Prostate gland (tissue), 2 donors: ENCODE measurements around the gene FGF9. TPM values are rescaled to one million over a fixed set of nuclear protein-coding genes. Genes with fewer than 3 reads are reported as not detected.

Source experiments
- DNase-seq: peaks from one replicate; pipeline ENCODE4 v3.0.0-alpha.2; 2019; ENCODE audit warnings: low spot score
- H3K27ac ChIP-seq, 2 donors: fragments of 200-600 bp; sonication (generic); 2 replicates each; pipeline ENCODE4 v1.5.1; 2017 to 2019
- H3K27me3 ChIP-seq: fragments of 200-600 bp; sonication (generic); replicated peaks from 2 replicates; pipeline ENCODE4 v1.5.1; 2019; ENCODE audit not compliant: insufficient read depth
- H3K36me3 ChIP-seq, 2 donors: fragments of 200-600 bp; sonication (generic); 1 replicate in 1 of 2; 2 replicates in 1 of 2; pipeline versions ENCODE4 v1.5.1 to v1.8.1; 2017 to 2019
- H3K4me1 ChIP-seq: fragments of 200-600 bp; sonication (generic); replicated peaks from 2 replicates; pipeline ENCODE4 v1.5.1; 2019
- H3K4me3 ChIP-seq, 2 donors: fragments of 200-600 bp; sonication (generic); 2 replicates each; pipeline ENCODE4 v1.5.1; 2017 to 2019
- H3K9me3 ChIP-seq: fragments of 200-600 bp; sonication (generic); 2 replicates; pipeline ENCODE4 v1.5.1; 2017
- POLR2A ChIP-seq: fragments of 450-650 bp; IDR thresholded peaks from one replicate; pipeline ENCODE4 v1.6.1; 2016; ENCODE audit warnings: antibody characterized with exemption, mild to moderate bottlenecking
- POLR2AphosphoS5 ChIP-seq: sonication (generic); formaldehyde crosslinking; IDR thresholded peaks from one replicate; pipeline ENCODE4 v1.6.1; 2017; ENCODE audit warnings: antibody characterized with exemption
- WGBS: methylation state at CpG from one replicate; pipeline ENCODE4 v1.1.5; 2018; 5-methylcytosine and 5-hydroxymethylcytosine counted together
- intact Hi-C: fragments of 100-400 bp; cut with DNase I; formaldehyde crosslinking; loops from one replicate; pipeline ENCODE4 v1.14.2; 2022
- total RNA-seq, 2 donors: library from RNA; depleted of rRNA; stranded (reverse); fragments of >200 nt; gene quantifications; one replicate each; pipeline ENCODE4 v1.1.0, GENCODE V29; 2016
- TF ChIP-seq, protein P1 (sequence below), 4 experiments: fragments of 200-600 bp in 2 of 4; fragments of 450-650 bp in 2 of 4; sonication (generic) in 2 of 4; IDR thresholded peaks; 1 replicate in 3 of 4; 2 replicates in 1 of 4; pipeline ENCODE4 v1.5.1; 2016 to 2019; ENCODE audit warnings: antibody characterized with exemption in 4 of 4, mild to moderate bottlenecking in 2 of 4, moderate library complexity in 2 of 4

Gene FGF9
- total RNA-seq, 2 donors from 2014 or later: 0.14 to 1.6 TPM

DNA sequence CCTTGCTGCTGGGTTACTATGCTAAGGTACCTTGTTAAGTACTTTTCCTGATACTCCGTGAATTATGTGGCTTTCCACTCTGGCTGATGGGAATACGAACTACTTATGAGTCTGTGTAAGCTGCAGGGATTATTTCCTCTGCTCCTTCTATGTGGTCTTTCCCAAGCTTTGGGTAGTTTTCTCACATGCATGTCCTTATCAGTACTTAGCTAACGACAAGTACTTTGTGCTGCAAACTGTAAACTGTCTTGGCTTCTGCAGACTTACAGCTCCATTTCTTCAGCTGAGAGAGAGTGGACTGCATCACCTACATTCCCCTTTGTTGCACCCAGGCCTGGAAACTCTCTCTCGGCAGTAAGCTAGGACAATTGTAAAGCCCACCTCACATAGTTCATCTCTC is 76.6 kb downstream of the FGF9 start:
- TF ChIP-seq, protein P1, sequence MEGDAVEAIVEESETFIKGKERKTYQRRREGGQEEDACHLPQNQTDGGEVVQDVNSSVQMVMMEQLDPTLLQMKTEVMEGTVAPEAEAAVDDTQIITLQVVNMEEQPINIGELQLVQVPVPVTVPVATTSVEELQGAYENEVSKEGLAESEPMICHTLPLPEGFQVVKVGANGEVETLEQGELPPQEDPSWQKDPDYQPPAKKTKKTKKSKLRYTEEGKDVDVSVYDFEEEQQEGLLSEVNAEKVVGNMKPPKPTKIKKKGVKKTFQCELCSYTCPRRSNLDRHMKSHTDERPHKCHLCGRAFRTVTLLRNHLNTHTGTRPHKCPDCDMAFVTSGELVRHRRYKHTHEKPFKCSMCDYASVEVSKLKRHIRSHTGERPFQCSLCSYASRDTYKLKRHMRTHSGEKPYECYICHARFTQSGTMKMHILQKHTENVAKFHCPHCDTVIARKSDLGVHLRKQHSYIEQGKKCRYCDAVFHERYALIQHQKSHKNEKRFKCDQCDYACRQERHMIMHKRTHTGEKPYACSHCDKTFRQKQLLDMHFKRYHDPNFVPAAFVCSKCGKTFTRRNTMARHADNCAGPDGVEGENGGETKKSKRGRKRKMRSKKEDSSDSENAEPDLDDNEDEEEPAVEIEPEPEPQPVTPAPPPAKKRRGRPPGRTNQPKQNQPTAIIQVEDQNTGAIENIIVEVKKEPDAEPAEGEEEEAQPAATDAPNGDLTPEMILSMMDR (IDR thresholded peaks at IDR 0.05): no peak
- TF ChIP-seq POLR2AphosphoS5 (no peak), POLR2A (no peak)
- intact Hi-C loops: no loop called here
- Histone ChIP-seq H3K4me3 (no peak overlapping the region), H3K9me3 (no peaks in the 10 kb centered on the region), H3K27ac (no peak overlapping the region), H3K27me3 (peaks cover under 1% of the 10 kb centered on the region), H3K36me3 (no peaks in the 10 kb centered on the region), H3K4me1 (no peaks in the 10 kb centered on the region)
- 70% methylated on average over 4 of the region's 4 CpGs for WGBS
- DNase-seq: no peak

DNA sequence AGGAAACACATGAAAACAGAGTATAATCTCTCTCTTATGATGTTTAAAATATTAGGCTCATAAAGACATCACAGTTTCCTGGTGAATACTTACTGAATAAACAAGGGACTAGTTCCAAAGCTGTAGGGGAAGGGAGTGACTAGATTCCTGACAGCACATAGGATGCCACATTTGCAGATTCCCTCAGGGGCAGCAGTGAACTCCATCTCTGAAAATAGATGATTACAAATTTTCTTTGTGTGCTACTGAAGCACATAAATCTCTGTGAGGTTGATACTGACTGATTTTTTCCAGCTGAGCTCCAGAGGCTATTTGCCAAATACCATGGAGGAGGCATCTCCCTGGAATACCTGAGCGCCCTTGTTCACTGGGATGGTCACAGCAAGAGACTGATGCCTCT is 77.3 kb downstream of the FGF9 start:
- Histone ChIP-seq H3K36me3 (no peaks in the 10 kb centered on the region), H3K9me3 (no peaks in the 10 kb centered on the region), H3K4me3 (no peak overlapping the region), H3K27me3 (no peaks in the 10 kb centered on the region), H3K4me1 (no peaks in the 10 kb centered on the region), H3K27ac (no peak overlapping the region)
- DNase-seq: no peak
- TF ChIP-seq POLR2A (no peak), POLR2AphosphoS5 (no peak)
- TF ChIP-seq, protein P1 (IDR thresholded peaks at IDR 0.05): no peak
- WGBS: 72% methylated on average over 1 of the region's 1 CpG
- intact Hi-C loops: no loop called here

DNA sequence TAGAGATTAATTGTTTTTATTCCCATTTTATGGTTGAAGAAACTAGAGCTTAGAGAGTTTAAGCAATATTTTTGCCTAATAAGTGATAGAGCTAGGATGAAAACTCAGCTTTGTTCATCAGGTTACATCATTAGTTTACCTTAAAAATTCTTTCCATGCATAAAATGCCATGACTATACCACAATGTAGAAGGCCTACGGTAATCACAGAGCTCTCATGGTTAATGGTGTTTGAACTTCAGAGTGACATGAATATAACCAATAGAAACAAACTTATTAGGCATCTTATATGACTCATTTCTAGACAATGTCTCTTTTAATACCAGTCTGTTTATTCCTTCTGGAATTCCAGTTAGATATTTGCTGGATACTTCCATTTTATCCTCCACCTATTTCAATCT is 78.5 kb downstream of the FGF9 start:
- no peak overlapping the region for H3K27ac ChIP-seq
- WGBS: 91% methylated on average over 1 of the region's 1 CpG
- H3K4me3 ChIP-seq: no peak overlapping the region
- H3K9me3 ChIP-seq: no peaks in the 10 kb centered on the region
- DNase-seq: no peak
- H3K4me1 ChIP-seq: no peaks in the 10 kb centered on the region
- TF ChIP-seq, protein P1 (IDR thresholded peaks at IDR 0.05): no peak
- TF ChIP-seq POLR2A: no peak
- TF ChIP-seq POLR2AphosphoS5: no peak
- intact Hi-C loops: no loop called here
- H3K36me3 ChIP-seq: no peaks in the 10 kb centered on the region
- no peaks in the 10 kb centered on the region for H3K27me3 ChIP-seq

DNA sequence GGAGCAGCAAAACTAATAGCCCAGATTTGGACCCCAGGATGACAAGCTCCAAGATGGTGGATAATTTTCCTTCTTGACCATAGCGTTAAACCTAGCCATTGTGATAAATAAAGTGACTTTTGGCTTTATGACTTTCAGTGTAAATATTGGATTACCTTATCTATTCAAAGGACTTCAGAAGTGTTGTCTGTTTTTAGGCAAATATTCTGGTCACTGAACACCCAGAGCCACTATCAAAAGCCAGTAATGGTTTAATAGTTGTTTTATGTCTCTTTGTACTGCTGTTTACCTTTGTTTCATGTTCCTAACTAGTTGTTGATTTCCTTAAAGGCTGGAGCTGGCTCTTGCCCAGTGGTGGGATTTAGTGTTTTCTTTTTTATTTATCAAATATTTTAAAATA is 81.6 kb downstream of the FGF9 start:
- intact Hi-C loops: no loop called here
- H3K4me1 ChIP-seq: no peaks in the 10 kb centered on the region
- WGBS: 31% methylated on average over 1 of the region's 1 CpG

DNA sequence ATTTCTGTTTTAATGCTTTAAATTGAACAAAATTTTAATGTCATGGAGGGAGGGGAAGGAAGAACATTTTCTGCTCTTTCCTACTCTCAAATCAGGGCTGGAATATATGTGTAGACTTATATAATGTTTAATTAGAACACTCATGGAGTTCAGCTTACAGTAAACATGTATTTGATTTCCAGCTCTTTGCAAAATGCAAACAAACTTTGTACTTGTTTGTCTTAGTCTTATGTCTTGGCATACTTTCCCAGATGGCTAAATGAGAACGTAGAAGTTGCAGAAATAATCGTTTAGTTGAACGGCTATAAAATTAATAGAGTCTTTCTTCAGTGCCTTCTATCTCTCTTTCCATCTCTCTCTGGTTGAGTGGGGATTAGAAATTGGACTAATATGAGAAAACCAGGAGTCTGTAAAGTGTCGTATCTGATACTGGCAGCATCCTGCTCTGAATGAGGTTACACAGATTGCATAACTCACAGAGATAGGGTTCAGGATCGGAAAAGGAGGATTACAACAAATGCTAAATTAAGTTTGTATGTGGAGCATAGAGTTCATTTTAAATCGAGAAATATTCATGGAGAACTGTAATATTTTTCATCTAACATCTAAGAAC is 82.3 kb downstream of the FGF9 start:
- no peak for DNase-seq
- no peaks in the 10 kb centered on the region for H3K27me3 ChIP-seq
- no peak for TF ChIP-seq POLR2AphosphoS5
- no peak for TF ChIP-seq POLR2A
- TF ChIP-seq, protein P1 (IDR thresholded peaks at IDR 0.05): no peak
- H3K36me3 ChIP-seq: no peaks in the 10 kb centered on the region
- H3K4me3 ChIP-seq: no peak overlapping the region
- no peaks in the 10 kb centered on the region for H3K9me3 ChIP-seq
- no peaks in the 10 kb centered on the region for H3K4me1 ChIP-seq
- 21% methylated on average over 6 of the region's 6 CpGs for WGBS
- no peak overlapping the region for H3K27ac ChIP-seq
- intact Hi-C loops: no loop called here

More for the DNA sequence above, 81.6 kb downstream of the FGF9 start:
- no peak for DNase-seq
- Histone ChIP-seq H3K36me3 (no peaks in the 10 kb centered on the region), H3K27me3 (no peaks in the 10 kb centered on the region), H3K27ac (no peak overlapping the region), H3K4me3 (no peak overlapping the region), H3K9me3 (no peaks in the 10 kb centered on the region)
- no peak for TF ChIP-seq POLR2AphosphoS5
- TF ChIP-seq, protein P1 (IDR thresholded peaks at IDR 0.05): no peak
- no peak for TF ChIP-seq POLR2A
